ENCODE measurements around the gene SEH1L.
"Not testable (repeated sequence)": the region's sequence is repeated elsewhere in the genome, so short reads cannot be mapped to it uniquely, and the experiment has no call there.

SEH1L gene

DNA sequence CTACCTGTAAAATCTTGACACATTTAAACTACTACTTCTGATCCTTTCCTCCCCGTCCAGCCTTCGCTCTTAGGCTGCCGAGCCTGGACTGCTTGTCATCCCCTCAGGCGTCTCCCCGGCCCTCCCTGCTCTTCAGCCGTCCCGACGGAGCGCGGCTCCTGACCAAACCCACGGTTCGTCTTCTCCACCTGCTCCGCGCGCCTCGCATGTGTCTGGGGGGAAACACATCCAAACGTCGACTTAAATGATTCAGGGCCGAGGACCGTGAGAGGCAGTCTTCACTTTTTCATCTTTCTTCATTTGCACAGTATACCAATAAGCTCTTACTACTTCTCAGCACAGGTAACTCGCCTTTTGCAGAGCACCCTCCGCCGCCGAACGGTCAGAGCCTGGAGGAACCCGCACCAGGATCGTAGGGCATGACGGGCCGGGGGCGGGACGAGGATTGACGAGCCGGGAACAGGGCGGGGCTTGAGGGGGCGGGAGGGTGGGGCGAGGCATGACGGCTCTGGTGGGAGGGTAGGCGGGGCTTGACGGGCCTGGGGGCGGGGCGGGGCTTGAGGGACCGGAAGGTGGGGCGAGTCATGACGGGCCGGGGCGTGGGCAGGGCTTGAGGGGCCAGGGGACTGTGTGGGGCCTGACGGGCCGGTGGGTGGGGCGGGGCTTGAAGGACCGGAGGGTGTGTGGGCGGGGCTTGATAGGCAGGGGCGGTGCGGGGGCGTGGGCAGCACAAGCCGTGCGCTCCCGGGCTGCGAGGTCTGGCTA, at the start of gene SEH1L:
TSS of gene SEH1L (plus strand) at position 727 of the 765 bp plus-strand sequence. CDS start 111 bp downstream, outside the sequence.
- Mint-ChIP-seq H3K9me3 (no peaks in the 10 kb centered on the region), H3K4me3 (peak within 1 kb of the TSS; percentile 95), H3K36me3 (peaks cover 34% of the 10 kb centered on the region), H3K27ac (peak within 1 kb of the TSS; percentile 94), H3K4me1 (peaks cover 25% of the 10 kb centered on the region)
- ATAC-seq: peak; percentile 87
- DNase-seq (ENCODE audit: low spot score in 2 of 2): no peak

DNA sequence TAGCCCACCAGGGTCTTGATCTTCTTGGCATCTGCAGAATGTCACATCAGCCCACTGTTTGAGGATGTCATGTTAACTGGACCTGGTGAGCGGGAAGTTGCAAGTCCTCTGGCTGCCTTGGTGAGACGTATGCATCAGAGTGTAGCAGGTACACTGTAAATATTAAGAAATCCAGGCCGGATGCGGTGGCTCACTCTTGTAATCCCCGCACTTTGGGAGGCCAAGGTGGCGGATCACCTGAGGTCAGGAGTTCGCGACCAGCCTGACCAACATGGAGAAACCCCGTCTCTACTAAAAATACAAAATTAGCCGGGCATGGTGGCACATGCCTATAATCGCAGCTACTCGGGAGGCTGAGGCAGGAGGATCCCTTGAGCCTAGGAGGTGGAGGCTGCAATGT, 46.6 kb upstream of the SEH1L start:
- not testable (repeated sequence) for DNase-seq (ENCODE audit: low spot score in 2 of 2); H3K4me1 Mint-ChIP-seq; ATAC-seq; H3K4me3 Mint-ChIP-seq; H3K9me3 Mint-ChIP-seq; H3K27ac Mint-ChIP-seq; H3K36me3 Mint-ChIP-seq

GRCh38 chr18:12904012-12904516, 43.7 kb upstream of the SEH1L start:
- H3K4me3 Mint-ChIP-seq: peak overlapping the region; percentile 61
- H3K27ac Mint-ChIP-seq: peak overlapping the region; percentile 86
- DNase-seq (ENCODE audit: low spot score in 2 of 2): peak; percentile 43 to 88

GRCh38 chr18:12906119-12906518, 41.7 kb upstream of the SEH1L start:
- peaks cover 8% of the 10 kb centered on the region for H3K4me1 Mint-ChIP-seq
- DNase-seq (ENCODE audit: low spot score in 2 of 2) (no peak), ATAC-seq (no peak)
- H3K27ac Mint-ChIP-seq: no peak overlapping the region
- no peaks in the 10 kb centered on the region for H3K36me3 Mint-ChIP-seq
- H3K4me3 Mint-ChIP-seq: no peak overlapping the region
- no peaks in the 10 kb centered on the region for H3K9me3 Mint-ChIP-seq

More at GRCh38 chr18:12904012-12904516, 43.7 kb upstream of the SEH1L start:
- peak; percentile 77 for ATAC-seq
- Mint-ChIP-seq H3K4me1 (peaks cover 8% of the 10 kb centered on the region), H3K36me3 (no peaks in the 10 kb centered on the region), H3K9me3 (no peaks in the 10 kb centered on the region)

- no peak overlapping the region for H3K27ac Mint-ChIP-seq
- peaks cover 8% of the 10 kb centered on the region for H3K4me1 Mint-ChIP-seq
- ATAC-seq: no peak
- no peaks in the 10 kb centered on the region for H3K9me3 Mint-ChIP-seq
- H3K4me3 Mint-ChIP-seq: no peak overlapping the region
- H3K36me3 Mint-ChIP-seq: no peaks in the 10 kb centered on the region
- no peak for DNase-seq (ENCODE audit: low spot score in 2 of 2)
Measured at GRCh38 chr18:12906773-12907172, 41.0 kb upstream of the SEH1L start.

- H3K4me1 Mint-ChIP-seq: peaks cover 8% of the 10 kb centered on the region
- no peak for ATAC-seq
- no peak for DNase-seq (ENCODE audit: low spot score in 2 of 2)
- H3K9me3 Mint-ChIP-seq: no peaks in the 10 kb centered on the region
- H3K4me3 Mint-ChIP-seq: no peak overlapping the region
- H3K27ac Mint-ChIP-seq: no peak overlapping the region
- no peaks in the 10 kb centered on the region for H3K36me3 Mint-ChIP-seq
Measured at GRCh38 chr18:12907258-12907925, 40.4 kb upstream of the SEH1L start.

DNA sequence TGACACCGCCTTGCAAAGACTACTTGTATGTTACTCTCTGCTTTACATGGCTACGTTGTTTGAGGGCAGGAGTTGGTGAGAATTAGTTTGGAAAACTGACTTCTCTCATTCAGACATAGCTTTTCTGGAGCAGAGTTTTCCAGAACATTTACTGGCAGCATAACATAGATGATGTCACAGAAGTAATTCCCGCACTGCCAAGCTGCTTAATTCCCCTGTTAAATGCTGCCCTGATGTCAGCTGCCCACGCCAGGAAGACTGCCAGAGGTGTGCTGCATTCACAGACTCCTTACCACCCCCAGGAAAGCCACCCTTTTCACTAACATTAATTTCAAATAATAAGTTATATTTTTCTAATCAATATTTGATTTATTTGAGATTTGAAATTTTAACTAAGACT, 39.1 kb upstream of the SEH1L start:
- DNase-seq (ENCODE audit: low spot score in 2 of 2): no peak
- Mint-ChIP-seq H3K4me3 (no peak overlapping the region), H3K27ac (no peak overlapping the region), H3K4me1 (peaks cover 7% of the 10 kb centered on the region), H3K9me3 (peaks cover 5% of the 10 kb centered on the region), H3K36me3 (no peaks in the 10 kb centered on the region)
- ATAC-seq: no peak

- H3K36me3 Mint-ChIP-seq: no peaks in the 10 kb centered on the region
- H3K4me1 Mint-ChIP-seq: no peaks in the 10 kb centered on the region
- H3K4me3 Mint-ChIP-seq: peak overlapping the region; percentile 51
- H3K9me3 Mint-ChIP-seq: peaks cover 5% of the 10 kb centered on the region
- H3K27ac Mint-ChIP-seq: no peak overlapping the region
- DNase-seq (ENCODE audit: low spot score in 2 of 2) (peak; percentile 51 to 68), ATAC-seq (peak; percentile 94)
Measured at GRCh38 chr18:12911025-12911928, 36.5 kb upstream of the SEH1L start.

GRCh38 chr18:12911929-12912703, 35.7 kb upstream of the SEH1L start:
- ATAC-seq (no peak), DNase-seq (ENCODE audit: low spot score in 2 of 2) (no peak)
- peaks cover 5% of the 10 kb centered on the region for H3K9me3 Mint-ChIP-seq
- no peak overlapping the region for H3K4me3 Mint-ChIP-seq
- H3K4me1 Mint-ChIP-seq: no peaks in the 10 kb centered on the region
- no peak overlapping the region for H3K27ac Mint-ChIP-seq
- no peaks in the 10 kb centered on the region for H3K36me3 Mint-ChIP-seq

DNA sequence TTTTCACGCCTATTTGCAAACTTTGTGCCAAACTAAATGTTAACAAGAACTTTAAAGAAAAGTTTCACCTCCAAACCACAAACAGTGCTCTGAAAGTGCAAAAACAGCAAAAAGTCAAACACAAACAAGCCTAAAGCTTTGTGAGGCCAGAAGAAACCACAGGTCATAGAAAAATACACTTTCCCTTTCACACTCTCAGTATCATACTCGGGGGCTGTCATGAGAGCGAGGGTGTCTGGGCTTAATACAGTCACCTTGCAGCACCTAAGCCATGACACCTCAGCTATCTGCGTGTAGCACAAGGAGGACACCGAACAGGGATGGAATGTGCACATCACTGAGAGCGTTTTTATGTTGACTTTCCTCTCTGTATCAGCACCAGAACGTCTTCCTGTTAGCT, 26.6 kb upstream of the SEH1L start:
- Mint-ChIP-seq H3K36me3 (no peaks in the 10 kb centered on the region), H3K4me1 (peaks cover 26% of the 10 kb centered on the region), H3K4me3 (peak overlapping the region; percentile 15), H3K9me3 (no peaks in the 10 kb centered on the region), H3K27ac (no peak overlapping the region)
- ATAC-seq (peak; percentile 99), DNase-seq (ENCODE audit: low spot score in 2 of 2) (peak in 1 of 2 donors; percentile 64)

DNA sequence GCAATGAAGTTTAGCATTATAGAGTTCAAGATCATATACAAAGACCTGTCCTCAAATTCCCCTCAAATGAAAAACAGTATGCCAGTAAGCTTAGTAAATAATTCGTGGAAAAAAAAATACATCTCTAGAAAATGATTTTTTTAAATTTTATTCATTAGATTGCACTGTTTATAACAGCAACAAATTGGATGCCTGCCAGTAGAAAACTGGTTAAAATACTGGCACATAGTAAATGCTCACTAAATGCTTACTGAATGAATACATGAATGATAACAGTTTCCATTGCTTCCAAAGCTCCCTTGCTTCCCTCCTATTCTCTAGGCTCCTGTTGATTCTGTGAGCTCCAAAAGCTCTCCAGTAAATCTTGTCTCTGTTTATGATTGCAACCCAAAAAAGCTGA, 25.5 kb upstream of the SEH1L start:
- no peaks in the 10 kb centered on the region for H3K9me3 Mint-ChIP-seq
- DNase-seq (ENCODE audit: low spot score in 2 of 2) (no peak), ATAC-seq (no peak)
- H3K4me1 Mint-ChIP-seq: peaks cover 26% of the 10 kb centered on the region
- no peak overlapping the region for H3K4me3 Mint-ChIP-seq
- no peaks in the 10 kb centered on the region for H3K36me3 Mint-ChIP-seq
- H3K27ac Mint-ChIP-seq: no peak overlapping the region

GRCh38 chr18:12924616-12925015, 23.2 kb upstream of the SEH1L start:
- Mint-ChIP-seq H3K4me1 (peaks cover 28% of the 10 kb centered on the region), H3K36me3 (no peaks in the 10 kb centered on the region), H3K27ac (no peak overlapping the region), H3K4me3 (no peak overlapping the region), H3K9me3 (no peaks in the 10 kb centered on the region)
- DNase-seq (ENCODE audit: low spot score in 2 of 2): no peak
- ATAC-seq: no peak

GRCh38 chr18:12928206-12928605, 19.6 kb upstream of the SEH1L start:
- H3K27ac Mint-ChIP-seq: no peak overlapping the region
- DNase-seq (ENCODE audit: low spot score in 2 of 2) (no peak), ATAC-seq (no peak)
- no peaks in the 10 kb centered on the region for H3K9me3 Mint-ChIP-seq
- H3K36me3 Mint-ChIP-seq: no peaks in the 10 kb centered on the region
- H3K4me3 Mint-ChIP-seq: no peak overlapping the region
- H3K4me1 Mint-ChIP-seq: peaks cover 19% of the 10 kb centered on the region

DNA sequence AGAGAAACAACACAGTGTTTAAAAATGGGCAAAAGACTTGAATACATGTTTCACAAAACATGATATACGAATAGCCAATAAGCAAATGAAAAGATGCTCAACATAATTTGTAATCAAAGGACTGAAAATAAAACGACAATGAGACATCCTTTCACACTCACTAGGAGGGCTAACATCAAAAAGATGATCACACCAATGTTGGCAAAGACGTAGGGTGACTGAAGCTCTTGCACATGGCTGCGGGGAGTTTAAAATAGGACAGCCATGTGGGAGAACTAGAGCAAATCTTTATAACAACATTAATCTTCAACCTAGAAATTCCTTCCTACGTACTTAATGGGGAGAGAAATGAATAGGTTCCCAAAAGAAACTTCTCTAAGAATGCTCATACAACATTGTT, 19.2 kb upstream of the SEH1L start:
- H3K4me3 Mint-ChIP-seq: no peak overlapping the region
- H3K36me3 Mint-ChIP-seq: no peaks in the 10 kb centered on the region
- no peak for ATAC-seq

More for the DNA sequence above, 19.2 kb upstream of the SEH1L start:
- peaks cover 19% of the 10 kb centered on the region for H3K4me1 Mint-ChIP-seq
- H3K27ac Mint-ChIP-seq: no peak overlapping the region
- H3K9me3 Mint-ChIP-seq: no peaks in the 10 kb centered on the region
- no peak for DNase-seq (ENCODE audit: low spot score in 2 of 2)
